GM12878 (cell line): ENCODE results near the gene TRERF1.

Experiments
- CREB1 ChIP-seq: IDR thresholded peaks from 2 replicates; pipeline ENCODE4 v1.6.1; 2012; ENCODE audit warnings: low read depth, mild to moderate bottlenecking, inconsistent platforms
- CTCF ChIP-seq, 3 experiments: IDR thresholded peaks in 2 of 3; conservative IDR thresholded peaks in 1 of 3; 2 replicates each; pipeline ENCODE4 v1.5.1; 2011; ENCODE audit warnings: low read depth in 3 of 3, low read length in 3 of 3, mild to moderate bottlenecking in 3 of 3, control low read depth in 2 of 3, moderate library complexity in 2 of 3, inconsistent platforms in 1 of 3, mixed read lengths in 1 of 3; ENCODE audit not compliant: control insufficient read depth in 2 of 3, insufficient read depth in 1 of 3; ENCODE audit errors: extremely low read depth in 1 of 3
- FOS ChIP-seq: IDR thresholded peaks from 3 replicates; pipeline ENCODE4 v1.6.1; 2011; ENCODE audit warnings: borderline replicate concordance; ENCODE audit not compliant: insufficient read length; ENCODE audit errors: extremely low read depth
- FOXM1 ChIP-seq: IDR thresholded peaks from 2 replicates; pipeline ENCODE4 v1.6.1; 2012; ENCODE audit warnings: low read depth, mild to moderate bottlenecking, inconsistent platforms, low read length, moderate library complexity
- GABPA ChIP-seq: IDR thresholded peaks from 2 replicates; pipeline ENCODE4 v1.6.1; 2014; ENCODE audit warnings: antibody characterized with exemption, low read depth, mild to moderate bottlenecking, inconsistent platforms
- HDAC6 ChIP-seq: fragments of 200-600 bp; sonication (generic); IDR thresholded peaks from one replicate; pipeline ENCODE4 v1.8.0; 2017; ENCODE audit warnings: antibody characterized with exemption; ENCODE audit not compliant: unreplicated experiment
- MLLT1 ChIP-seq: fragments of 450-650 bp; IDR thresholded peaks from 2 replicates; pipeline ENCODE4 v1.6.1; 2016; ENCODE audit warnings: mild to moderate bottlenecking
- MXI1 ChIP-seq: fragments of 150-350 bp; IDR thresholded peaks from 2 replicates; pipeline ENCODE4 v1.6.1; 2011; ENCODE audit warnings: low read depth, mild to moderate bottlenecking, inconsistent platforms, low read length, improper control_type of control experiment
- POLR2A ChIP-seq: IDR thresholded peaks from 2 replicates; pipeline ENCODE4 v1.6.1; 2011; ENCODE audit warnings: low read depth, mild to moderate bottlenecking, low read length
- RAD21 ChIP-seq: IDR thresholded peaks from 2 replicates; pipeline ENCODE4 v1.6.1; 2011; ENCODE audit warnings: mild to moderate bottlenecking, low read depth, low read length, moderate library complexity; ENCODE audit not compliant: insufficient read depth

GRCh38 chr6:42355416-42355815, 96.3 kb downstream of the TRERF1 start:
- TF ChIP-seq CTCF (IDR thresholded peaks at IDR 0.05 in 2 of 3, conservative IDR thresholded peaks at IDR 0.05 in 1 of 3; ENCODE audit: control insufficient read depth in 2 of 3, extremely low read depth in 1 of 3, insufficient read depth in 1 of 3, low read depth in 3 of 3, low read length in 3 of 3) (no peak), RAD21 (no peak), GABPA (no peak), FOXM1 (no peak), POLR2A (no peak), CREB1 (no peak), FOS (no peak), MLLT1 (no peak), HDAC6 (no peak), MXI1 (no peak)
